ENCODE measurements around the gene RSAD2.

RSAD2 gene

GRCh38 chr2:6877402-6878304 lies at the start of gene RSAD2:
TSS of gene RSAD2 (plus strand) at chr2:6877777. CDS start at chr2:6877801, 24 bp downstream.
- Histone ChIP-seq H3K36me3 (ENCODE audit: insufficient read depth, low read length) (no peaks in the 10 kb centered on the region), H3K9me3 (ENCODE audit: low read depth, low read length) (no peaks in the 10 kb centered on the region), H3K4me3 (no peak within 1 kb of the TSS), H3K9ac (ENCODE audit: insufficient read length) (no peak within 1 kb of the TSS), H3K27ac (no peak within 1 kb of the TSS)
- TF ChIP-seq FOXP2 (optimal IDR thresholded peaks at IDR 0.05; ENCODE audit: control extremely low read depth, extremely low read length, insufficient read depth), result no peak
- TF ChIP-seq POLR2AphosphoS5 (IDR thresholded peaks at IDR 0.05; ENCODE audit: borderline replicate concordance, low read depth, low read length), result no peak
- no peak for TF ChIP-seq EZH2 (IDR thresholded peaks at IDR 0.05)
- DNase-seq (ENCODE audit: low read depth, low spot score), result no peak

- DNase-seq (ENCODE audit: low read depth, low spot score), result peak; percentile 73
- TF ChIP-seq POLR2AphosphoS5 (IDR thresholded peaks at IDR 0.05; ENCODE audit: borderline replicate concordance, low read depth, low read length) (no peak), FOXP2 (optimal IDR thresholded peaks at IDR 0.05; ENCODE audit: control extremely low read depth, extremely low read length, insufficient read depth) (no peak), EZH2 (IDR thresholded peaks at IDR 0.05) (no peak)
- Histone ChIP-seq H3K27ac (peak overlapping the region; percentile 98), H3K9ac (ENCODE audit: insufficient read length) (peak overlapping the region; percentile 74), H3K36me3 (ENCODE audit: insufficient read depth, low read length) (no peaks in the 10 kb centered on the region), H3K9me3 (ENCODE audit: low read depth, low read length) (no peaks in the 10 kb centered on the region), H3K4me3 (peak overlapping the region; percentile 72)
Measured at GRCh38 chr2:6828299-6828584, 49.3 kb upstream of the RSAD2 start.

GRCh38 chr2:6831229-6831628 lies 46.3 kb upstream of the RSAD2 start:
- H3K9me3 ChIP-seq (ENCODE audit: low read depth, low read length), result no peaks in the 10 kb centered on the region
- no peak overlapping the region for H3K9ac ChIP-seq (ENCODE audit: insufficient read length)
- no peak for TF ChIP-seq EZH2 (IDR thresholded peaks at IDR 0.05)
- no peak for TF ChIP-seq FOXP2 (optimal IDR thresholded peaks at IDR 0.05; ENCODE audit: control extremely low read depth, extremely low read length, insufficient read depth)
- TF ChIP-seq POLR2AphosphoS5 (IDR thresholded peaks at IDR 0.05; ENCODE audit: borderline replicate concordance, low read depth, low read length), result no peak
- DNase-seq (ENCODE audit: low read depth, low spot score), result no peak
- H3K36me3 ChIP-seq (ENCODE audit: insufficient read depth, low read length), result no peaks in the 10 kb centered on the region
- no peak overlapping the region for H3K4me3 ChIP-seq
- no peak overlapping the region for H3K27ac ChIP-seq

GRCh38 chr2:6832596-6833299 lies 44.8 kb upstream of the RSAD2 start:
- no peaks in the 10 kb centered on the region for H3K9me3 ChIP-seq (ENCODE audit: low read depth, low read length)
- no peak overlapping the region for H3K9ac ChIP-seq (ENCODE audit: insufficient read length)
- no peak overlapping the region for H3K4me3 ChIP-seq

GRCh38 chr2:6833300-6833604 lies 44.3 kb upstream of the RSAD2 start:
- no peak for DNase-seq (ENCODE audit: low read depth, low spot score)
- Histone ChIP-seq H3K4me3 (no peak overlapping the region), H3K9me3 (ENCODE audit: low read depth, low read length) (no peaks in the 10 kb centered on the region), H3K27ac (no peak overlapping the region), H3K36me3 (ENCODE audit: insufficient read depth, low read length) (no peaks in the 10 kb centered on the region), H3K9ac (ENCODE audit: insufficient read length) (no peak overlapping the region)
- no peak for TF ChIP-seq POLR2AphosphoS5 (IDR thresholded peaks at IDR 0.05; ENCODE audit: borderline replicate concordance, low read depth, low read length)
- TF ChIP-seq EZH2 (IDR thresholded peaks at IDR 0.05), result no peak
- no peak for TF ChIP-seq FOXP2 (optimal IDR thresholded peaks at IDR 0.05; ENCODE audit: control extremely low read depth, extremely low read length, insufficient read depth)

More at GRCh38 chr2:6832596-6833299, 44.8 kb upstream of the RSAD2 start:
- H3K27ac ChIP-seq, result no peak overlapping the region
- TF ChIP-seq EZH2 (IDR thresholded peaks at IDR 0.05) (no peak), FOXP2 (optimal IDR thresholded peaks at IDR 0.05; ENCODE audit: control extremely low read depth, extremely low read length, insufficient read depth) (no peak), POLR2AphosphoS5 (IDR thresholded peaks at IDR 0.05; ENCODE audit: borderline replicate concordance, low read depth, low read length) (no peak)
- DNase-seq (ENCODE audit: low read depth, low spot score), result no peak
- H3K36me3 ChIP-seq (ENCODE audit: insufficient read depth, low read length), result no peaks in the 10 kb centered on the region

GRCh38 chr2:6834163-6834562 lies 43.4 kb upstream of the RSAD2 start:
- Histone ChIP-seq H3K4me3 (no peak overlapping the region), H3K36me3 (ENCODE audit: insufficient read depth, low read length) (no peaks in the 10 kb centered on the region), H3K9ac (ENCODE audit: insufficient read length) (no peak overlapping the region), H3K27ac (no peak overlapping the region), H3K9me3 (ENCODE audit: low read depth, low read length) (no peaks in the 10 kb centered on the region)
- DNase-seq (ENCODE audit: low read depth, low spot score), result no peak
- no peak for TF ChIP-seq FOXP2 (optimal IDR thresholded peaks at IDR 0.05; ENCODE audit: control extremely low read depth, extremely low read length, insufficient read depth)
- TF ChIP-seq POLR2AphosphoS5 (IDR thresholded peaks at IDR 0.05; ENCODE audit: borderline replicate concordance, low read depth, low read length), result no peak
- no peak for TF ChIP-seq EZH2 (IDR thresholded peaks at IDR 0.05)

- Histone ChIP-seq H3K9ac (ENCODE audit: insufficient read length) (no peak overlapping the region), H3K27ac (no peak overlapping the region), H3K9me3 (ENCODE audit: low read depth, low read length) (no peaks in the 10 kb centered on the region), H3K36me3 (ENCODE audit: insufficient read depth, low read length) (no peaks in the 10 kb centered on the region), H3K4me3 (no peak overlapping the region)
- DNase-seq (ENCODE audit: low read depth, low spot score), result no peak
- TF ChIP-seq POLR2AphosphoS5 (IDR thresholded peaks at IDR 0.05; ENCODE audit: borderline replicate concordance, low read depth, low read length) (no peak), EZH2 (IDR thresholded peaks at IDR 0.05) (no peak), FOXP2 (optimal IDR thresholded peaks at IDR 0.05; ENCODE audit: control extremely low read depth, extremely low read length, insufficient read depth) (no peak)
Measured at GRCh38 chr2:6835467-6835866, 42.1 kb upstream of the RSAD2 start.

GRCh38 chr2:6838673-6839319 lies 38.8 kb upstream of the RSAD2 start:
- H3K9ac ChIP-seq (ENCODE audit: insufficient read length), result no peak overlapping the region
- H3K4me3 ChIP-seq, result no peak overlapping the region
- no peaks in the 10 kb centered on the region for H3K36me3 ChIP-seq (ENCODE audit: insufficient read depth, low read length)
- peaks cover 3% of the 10 kb centered on the region; the same call in 1 of the 2 replicates for H3K9me3 ChIP-seq (ENCODE audit: low read depth, low read length)
- no peak for TF ChIP-seq FOXP2 (optimal IDR thresholded peaks at IDR 0.05; ENCODE audit: control extremely low read depth, extremely low read length, insufficient read depth)
- no peak for TF ChIP-seq POLR2AphosphoS5 (IDR thresholded peaks at IDR 0.05; ENCODE audit: borderline replicate concordance, low read depth, low read length)
- no peak for TF ChIP-seq EZH2 (IDR thresholded peaks at IDR 0.05)
- DNase-seq (ENCODE audit: low read depth, low spot score), result no peak
- H3K27ac ChIP-seq, result no peak overlapping the region
